GM10266 (cell line): Measurements from ENCODE around the gene ACVR1B.

Source experiments
- DNase-seq: peaks from one replicate; pipeline ENCODE4 v3.0.0; 2012; ENCODE audit errors: extremely low spot score
- TF ChIP-seq, protein P1 (sequence below): IDR thresholded peaks from 2 replicates; pipeline ENCODE4 v1.5.1; 2012; ENCODE audit warnings: mild to moderate bottlenecking, low read depth; ENCODE audit not compliant: control insufficient read depth, insufficient read depth; ENCODE audit errors: missing control alignments

Gene ACVR1B

DNA sequence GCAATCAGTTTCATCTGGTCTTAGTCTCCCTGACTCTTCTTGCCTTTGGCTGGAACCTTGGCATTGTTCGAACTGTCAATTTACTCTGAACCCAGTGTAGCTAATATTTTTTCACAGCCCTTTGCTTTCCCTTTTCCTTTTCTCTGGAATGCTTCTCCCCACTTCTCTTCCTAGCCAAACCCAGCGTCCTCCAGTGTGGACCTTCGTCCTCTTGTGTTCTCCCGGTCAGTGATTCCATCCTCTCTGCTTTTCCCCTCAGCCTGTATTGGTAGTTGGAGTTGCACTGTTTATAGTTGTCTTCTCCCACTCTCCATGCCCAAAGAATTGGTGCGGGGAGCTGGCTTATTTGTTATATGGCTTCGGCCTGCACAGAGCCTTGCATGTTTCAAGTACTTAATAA is 9.4 kb downstream of the ACVR1B start:
- no peak for DNase-seq
- TF ChIP-seq, protein P1, sequence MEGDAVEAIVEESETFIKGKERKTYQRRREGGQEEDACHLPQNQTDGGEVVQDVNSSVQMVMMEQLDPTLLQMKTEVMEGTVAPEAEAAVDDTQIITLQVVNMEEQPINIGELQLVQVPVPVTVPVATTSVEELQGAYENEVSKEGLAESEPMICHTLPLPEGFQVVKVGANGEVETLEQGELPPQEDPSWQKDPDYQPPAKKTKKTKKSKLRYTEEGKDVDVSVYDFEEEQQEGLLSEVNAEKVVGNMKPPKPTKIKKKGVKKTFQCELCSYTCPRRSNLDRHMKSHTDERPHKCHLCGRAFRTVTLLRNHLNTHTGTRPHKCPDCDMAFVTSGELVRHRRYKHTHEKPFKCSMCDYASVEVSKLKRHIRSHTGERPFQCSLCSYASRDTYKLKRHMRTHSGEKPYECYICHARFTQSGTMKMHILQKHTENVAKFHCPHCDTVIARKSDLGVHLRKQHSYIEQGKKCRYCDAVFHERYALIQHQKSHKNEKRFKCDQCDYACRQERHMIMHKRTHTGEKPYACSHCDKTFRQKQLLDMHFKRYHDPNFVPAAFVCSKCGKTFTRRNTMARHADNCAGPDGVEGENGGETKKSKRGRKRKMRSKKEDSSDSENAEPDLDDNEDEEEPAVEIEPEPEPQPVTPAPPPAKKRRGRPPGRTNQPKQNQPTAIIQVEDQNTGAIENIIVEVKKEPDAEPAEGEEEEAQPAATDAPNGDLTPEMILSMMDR, result no peak

DNA sequence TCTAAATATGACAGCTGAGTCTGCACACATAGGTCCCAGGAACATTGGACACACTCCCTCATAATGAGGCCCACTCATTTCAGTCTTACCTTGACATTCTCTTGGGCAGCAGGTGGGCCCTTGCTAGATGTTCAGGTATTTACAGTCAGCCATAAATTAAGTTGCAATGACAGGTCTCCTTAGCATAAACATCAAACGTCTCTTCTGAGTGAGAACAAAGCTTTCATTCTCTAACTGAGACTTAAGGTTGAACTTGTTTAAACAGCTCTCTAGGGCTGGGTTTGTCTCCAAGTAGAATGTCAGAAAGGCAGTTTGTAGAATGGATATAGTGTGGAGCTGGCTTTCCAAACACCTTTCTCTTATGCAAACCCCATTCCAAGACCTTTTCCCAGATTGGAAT is 10.3 kb downstream of the ACVR1B start:
- DNase-seq, result no peak
- TF ChIP-seq, protein P1, result no peak

DNA sequence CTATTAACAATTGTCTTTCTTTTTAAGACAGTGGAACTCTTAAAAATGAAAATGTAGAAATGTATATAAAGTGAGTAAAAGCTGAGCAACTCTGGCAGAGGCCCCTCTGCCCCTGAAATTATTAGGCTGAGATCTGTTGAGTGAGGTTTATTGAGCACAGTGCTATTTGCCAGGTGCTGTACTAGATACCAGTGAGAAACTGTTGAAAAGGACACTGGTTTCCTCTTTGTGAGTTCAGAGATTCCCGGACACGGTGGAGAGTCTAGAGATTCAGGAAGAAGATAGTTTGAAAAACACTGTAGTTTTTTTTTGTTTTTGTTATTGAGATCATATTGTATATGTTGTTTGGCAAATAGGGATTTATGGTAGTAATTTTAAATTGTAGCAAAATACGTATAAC is 11.2 kb downstream of the ACVR1B start:
- no peak for DNase-seq
- TF ChIP-seq, protein P1, result no peak

DNA sequence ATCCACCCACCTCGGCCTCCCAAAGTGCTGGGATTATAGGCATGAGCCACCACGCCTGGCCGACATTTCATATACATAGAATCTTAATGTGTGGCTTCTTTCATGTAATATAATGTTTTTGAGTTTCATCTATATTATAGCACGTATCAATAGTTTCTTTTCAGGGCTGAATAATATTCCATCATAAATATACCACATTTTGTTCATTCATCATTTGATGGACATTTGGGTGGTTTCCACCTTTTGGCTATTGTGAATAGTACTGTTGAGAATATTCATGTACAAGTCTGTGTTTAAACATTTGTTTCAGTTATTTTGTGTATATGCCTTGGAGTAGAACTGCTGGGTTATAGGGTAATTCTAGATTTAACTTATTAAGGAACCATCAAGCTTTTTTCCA is 12.0 kb downstream of the ACVR1B start:
- no peak for DNase-seq

DNA sequence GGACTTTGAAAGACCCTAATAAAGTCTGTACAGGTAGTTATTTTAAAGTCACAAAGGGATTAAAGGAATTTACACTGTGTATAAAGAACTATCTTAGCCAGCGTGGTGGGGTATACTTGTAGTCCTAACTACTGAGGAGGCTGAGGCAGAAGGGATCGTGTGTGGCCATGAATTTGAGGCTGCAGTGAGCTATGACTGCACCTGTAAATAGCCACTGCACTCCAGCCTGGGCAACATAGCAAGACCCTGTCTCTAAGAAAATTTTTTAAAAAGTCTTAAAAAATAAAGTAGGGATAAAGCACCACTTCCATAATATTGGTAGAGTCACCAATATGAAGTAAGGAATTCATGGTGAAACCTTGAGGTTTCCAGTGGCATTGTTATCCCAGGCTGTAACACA is 18.1 kb downstream of the ACVR1B start:
- DNase-seq, result no peak
- TF ChIP-seq, protein P1, result no peak

More for the DNA sequence above, 12.0 kb downstream of the ACVR1B start:
- TF ChIP-seq, protein P1, result no peak

DNA sequence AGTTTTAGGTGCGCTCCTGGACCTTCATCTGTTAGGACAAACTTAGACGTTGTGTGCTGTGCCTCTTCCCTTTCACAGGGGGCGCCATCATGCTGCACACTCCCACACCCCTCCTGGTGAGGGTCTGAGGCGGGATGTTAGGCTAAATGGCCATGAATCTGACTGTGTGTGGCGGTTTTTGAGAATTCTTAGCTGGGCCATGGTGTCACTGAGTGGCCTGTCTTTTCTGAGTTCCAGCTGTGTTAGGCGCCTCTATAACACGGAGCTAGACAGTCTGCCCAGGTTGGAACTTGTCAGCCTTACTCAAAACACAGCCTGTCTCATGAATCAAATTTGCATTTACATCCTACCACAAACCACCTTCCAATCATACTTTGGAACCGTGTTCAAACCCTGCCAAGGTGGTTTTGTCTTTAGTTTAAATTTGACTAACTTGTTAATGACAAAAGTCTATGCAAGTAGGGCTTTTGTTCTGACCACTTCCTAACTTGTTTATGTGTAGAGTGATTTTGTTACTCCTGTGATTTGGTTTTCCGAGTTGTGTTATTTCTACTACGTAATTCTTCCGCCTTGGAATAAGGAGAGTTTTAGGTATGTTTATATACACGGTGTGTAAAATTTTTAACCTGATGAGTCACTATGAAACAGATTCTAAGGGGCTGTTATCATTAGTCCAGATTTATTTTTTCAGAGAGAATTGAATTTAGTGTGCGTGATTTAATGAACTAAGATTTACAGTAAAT is 19.6 kb downstream of the ACVR1B start:
- TF ChIP-seq, protein P1, result peak; percentile 57
- DNase-seq, result peak; percentile 62

DNA sequence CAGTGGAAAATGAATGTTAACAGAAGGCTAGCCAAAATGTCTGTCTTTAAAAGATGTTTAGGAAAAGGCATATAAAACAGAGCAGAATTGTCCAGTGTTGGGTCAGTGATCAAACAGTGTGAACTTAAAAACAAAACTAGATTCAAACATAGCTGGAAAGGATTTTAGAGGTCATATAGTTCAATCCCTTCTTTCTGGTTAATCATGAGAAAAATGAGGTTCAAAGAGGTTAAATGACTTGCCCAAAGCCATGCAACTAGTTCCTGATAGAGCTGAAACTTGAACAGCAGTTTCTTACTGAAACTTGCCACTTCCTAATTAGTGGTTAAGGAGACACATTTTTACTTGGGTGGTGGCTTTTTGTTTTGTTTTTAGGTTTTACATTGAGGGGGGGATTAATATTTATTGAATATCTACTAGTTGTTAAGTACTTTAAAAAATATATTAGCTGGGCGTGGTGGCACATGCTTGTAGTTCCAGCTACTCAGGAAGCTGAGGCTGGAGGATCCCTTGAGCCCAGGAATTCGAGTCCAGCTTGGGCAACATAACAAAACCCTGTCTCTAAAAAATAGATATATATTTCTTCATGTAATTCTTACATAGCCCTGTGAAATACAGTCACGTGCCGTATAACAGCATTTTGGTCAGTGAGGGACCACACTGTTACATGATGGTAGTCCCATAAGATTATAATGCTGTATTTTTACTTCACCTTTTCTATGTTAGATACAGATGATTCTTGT is 20.4 kb downstream of the ACVR1B start:
- DNase-seq, result no peak

More for the DNA sequence above, 20.4 kb downstream of the ACVR1B start:
- TF ChIP-seq, protein P1, result no peak
